NCI-H526 (cell line): ENCODE data around the gene IGDCC3.
"Not testable (repeated sequence)": the region's sequence is repeated elsewhere in the genome, so short reads cannot be mapped to it uniquely, and the experiment has no call there.

Source experiments
- DNase-seq, 2 experiments: peaks; one replicate each; lab custom pipeline; 2025; lab: John Stamatoyannopoulos, UW

IGDCC3 gene

DNA sequence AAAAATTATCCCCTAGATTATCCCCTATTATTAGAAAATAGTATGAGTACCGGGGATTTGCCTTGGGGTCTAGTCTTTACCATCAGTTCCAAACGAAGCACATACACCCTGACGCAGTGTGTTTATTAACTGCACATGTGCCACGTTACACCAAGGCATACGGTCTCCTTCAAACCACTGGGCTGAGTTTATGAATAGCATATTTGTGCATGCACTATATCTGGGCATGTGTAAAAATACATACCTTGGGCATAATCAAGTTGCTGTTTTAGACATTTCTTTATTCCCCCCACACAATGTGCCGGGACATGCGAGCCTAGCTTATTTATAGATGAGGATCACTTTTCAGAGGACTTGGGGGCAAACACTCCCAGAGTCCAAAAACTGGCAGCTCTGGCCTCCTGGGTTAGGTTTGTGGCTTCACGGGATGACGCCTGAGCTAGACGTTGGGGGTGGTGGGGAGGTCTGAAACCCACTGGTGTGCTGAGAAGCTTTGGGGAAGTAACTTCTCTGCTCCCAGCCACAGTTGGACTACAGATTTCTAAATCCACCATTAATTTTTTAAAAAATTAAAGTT, 28.7 kb upstream of the IGDCC3 start:
- DNase-seq: no peak

DNA sequence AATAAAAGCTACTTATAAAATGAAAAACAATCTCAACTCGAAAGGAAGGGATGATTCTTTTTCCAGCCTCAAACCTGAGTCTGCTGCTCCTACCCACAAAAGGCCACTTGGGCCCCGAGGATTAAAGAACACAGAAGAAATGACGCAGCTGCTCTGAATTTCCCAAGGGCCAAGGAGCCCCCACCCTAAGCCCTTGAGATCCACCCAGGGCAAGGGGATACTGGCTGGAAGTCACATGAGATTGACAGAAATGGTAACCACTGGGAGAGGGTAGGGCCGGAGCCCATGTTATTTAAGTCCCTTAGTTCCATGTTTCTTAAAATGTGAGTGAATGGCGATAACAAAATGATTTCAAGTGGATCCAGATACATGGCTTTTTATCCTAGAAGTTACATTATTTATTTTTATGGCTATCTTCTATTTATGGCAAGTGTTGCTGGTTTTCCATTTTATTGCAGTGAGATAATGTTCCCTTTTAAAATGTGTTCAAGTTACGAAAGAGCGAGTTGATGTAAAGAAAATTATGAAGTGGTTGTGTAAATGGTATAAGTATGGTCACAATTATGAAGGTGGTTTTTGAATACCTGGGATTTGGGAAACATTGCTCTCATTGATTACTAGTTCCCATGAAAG, 28.1 kb upstream of the IGDCC3 start:
- DNase-seq: no peak

DNA sequence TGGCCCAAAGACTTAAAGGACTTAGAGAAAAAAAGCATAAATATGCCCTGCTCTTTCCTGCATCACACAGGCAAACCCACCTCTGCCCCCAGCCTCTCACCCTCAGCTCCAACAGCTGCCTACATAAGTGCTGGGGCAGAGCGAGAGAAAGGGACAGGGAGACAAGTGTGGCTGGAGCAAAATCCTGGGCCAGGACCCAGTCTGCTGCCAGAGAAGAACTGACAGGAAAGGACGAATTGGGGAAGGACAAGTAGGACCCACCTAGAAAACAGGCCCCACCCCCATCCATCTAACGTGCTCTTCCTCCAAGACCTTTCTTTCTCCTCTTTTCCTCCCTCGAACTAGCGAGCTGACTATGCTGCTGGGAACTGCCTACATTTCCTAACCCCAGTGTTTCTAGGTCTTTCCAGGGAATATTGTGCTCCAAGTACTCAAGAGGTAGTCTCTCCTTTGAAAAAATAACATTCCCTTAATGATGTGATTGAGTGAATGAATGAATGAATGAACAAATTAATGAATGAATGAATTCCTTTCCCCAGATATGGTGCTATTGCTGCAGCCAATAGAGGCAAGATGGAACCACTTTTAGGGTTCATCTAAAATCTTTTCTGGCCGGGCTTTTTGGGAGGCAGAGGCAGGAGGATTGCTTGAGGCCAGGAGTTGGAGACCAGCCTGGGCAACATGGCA, 26.5 kb upstream of the IGDCC3 start:
- no peak for DNase-seq

DNA sequence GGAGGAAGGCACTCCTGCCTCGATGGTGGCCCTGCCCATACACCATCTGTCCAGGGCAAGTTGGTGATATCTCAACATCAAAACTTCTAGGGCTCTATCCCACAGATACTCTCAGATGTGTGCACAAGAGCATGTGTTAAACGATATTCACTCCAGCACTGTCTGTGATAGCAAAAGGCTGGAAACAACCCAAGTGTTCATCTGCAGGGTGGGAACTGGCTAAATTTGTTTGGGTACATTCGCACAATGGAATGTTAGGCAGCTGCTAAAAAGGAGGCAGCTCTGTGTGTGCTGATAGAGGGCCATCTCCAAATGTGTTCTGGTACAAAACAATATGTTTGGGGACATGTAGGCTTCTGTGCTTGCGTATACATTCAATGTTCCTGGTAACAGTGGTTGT, 25.2 kb upstream of the IGDCC3 start:
- DNase-seq: no peak

DNA sequence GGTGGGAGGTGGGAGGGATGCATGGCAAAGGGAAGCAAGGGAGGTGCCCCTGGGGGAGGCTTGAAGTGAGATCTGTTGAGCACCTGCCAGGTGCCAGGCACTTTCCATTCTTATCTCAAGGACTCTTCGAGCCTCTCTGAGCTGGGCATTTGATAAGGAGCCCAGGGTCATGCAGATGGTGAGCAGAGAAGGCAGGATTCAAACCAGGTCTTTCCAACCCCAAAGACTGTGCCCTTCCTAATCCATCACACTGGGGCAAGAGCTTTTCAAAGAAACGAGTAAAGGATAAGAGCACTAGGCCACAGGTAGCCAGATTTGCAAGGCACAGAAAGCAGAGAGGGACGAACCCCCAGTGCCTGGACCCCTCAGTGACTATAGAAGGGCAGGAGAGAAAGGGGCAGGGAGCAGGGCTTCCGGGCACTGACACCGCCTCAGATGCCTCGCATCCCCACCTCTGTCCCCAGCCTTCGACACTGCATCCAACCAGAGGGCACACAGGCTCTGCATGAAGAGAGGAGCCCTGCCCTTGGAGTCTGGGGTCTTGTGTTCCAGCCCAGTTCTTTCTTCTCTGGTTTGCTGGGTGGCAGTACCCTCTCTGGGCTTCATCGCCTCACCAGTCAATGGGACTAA, 23.9 kb upstream of the IGDCC3 start:
- no peak for DNase-seq

DNA sequence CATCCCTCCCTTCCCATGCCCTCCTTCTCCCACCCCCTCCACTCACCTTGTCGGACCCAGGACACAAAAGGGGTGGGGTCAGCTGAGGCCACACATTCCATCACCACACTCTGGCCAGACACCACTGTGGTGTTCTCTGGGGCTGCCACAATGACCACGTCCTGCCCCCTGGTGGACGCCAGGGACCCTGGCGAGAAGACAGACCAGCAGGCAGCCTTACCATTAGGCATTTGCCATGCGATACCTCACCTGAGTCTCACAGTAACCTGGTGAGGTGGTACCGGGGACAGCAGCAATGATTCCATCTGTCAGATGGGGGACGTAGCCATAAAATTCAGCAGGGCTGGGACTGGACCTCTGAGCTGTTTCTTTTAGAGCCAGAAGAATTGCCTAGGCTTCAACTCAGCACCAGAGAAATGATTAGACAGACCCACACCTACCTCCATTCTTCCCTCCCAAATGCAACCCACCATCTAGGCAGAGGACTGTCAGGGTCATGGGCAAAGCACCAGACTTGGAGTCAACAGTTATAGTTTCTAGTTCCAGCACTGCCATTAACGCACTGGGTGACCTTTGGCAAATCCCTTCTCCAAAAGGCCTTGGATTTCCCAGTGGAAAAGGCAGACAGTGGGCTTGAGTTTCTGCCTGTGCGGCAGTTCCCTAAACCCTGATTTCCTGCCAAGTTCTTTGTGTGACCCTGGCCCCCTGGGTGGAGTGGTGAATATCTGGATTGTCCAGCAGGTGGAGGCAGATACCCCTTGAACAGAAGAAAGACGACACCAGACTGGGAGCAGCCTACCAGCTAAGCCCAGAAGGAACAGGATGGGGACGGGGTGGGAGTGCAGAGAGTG, 23.2 kb upstream of the IGDCC3 start:
- DNase-seq: peak; percentile 57 to 85

DNA sequence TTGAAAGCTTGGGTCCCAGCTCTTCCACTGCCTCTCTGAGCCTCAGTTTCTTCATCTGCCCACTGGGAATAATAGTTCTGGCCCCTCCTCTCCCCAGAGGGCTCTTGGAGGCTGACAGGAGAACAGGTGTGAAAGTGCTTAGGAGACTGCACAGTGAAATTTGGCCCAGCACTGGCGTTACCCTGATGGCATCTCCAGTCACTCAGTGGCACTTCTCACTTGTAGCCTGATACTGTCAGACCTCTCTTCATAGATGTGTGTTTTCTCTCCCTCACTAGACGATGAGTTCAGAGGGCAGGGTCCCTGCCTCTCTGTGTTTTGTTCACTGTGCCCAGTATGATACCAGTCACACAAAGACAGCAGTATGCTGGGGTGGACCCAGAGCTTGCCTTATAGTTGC, 22.2 kb upstream of the IGDCC3 start:
- DNase-seq: no peak

DNA sequence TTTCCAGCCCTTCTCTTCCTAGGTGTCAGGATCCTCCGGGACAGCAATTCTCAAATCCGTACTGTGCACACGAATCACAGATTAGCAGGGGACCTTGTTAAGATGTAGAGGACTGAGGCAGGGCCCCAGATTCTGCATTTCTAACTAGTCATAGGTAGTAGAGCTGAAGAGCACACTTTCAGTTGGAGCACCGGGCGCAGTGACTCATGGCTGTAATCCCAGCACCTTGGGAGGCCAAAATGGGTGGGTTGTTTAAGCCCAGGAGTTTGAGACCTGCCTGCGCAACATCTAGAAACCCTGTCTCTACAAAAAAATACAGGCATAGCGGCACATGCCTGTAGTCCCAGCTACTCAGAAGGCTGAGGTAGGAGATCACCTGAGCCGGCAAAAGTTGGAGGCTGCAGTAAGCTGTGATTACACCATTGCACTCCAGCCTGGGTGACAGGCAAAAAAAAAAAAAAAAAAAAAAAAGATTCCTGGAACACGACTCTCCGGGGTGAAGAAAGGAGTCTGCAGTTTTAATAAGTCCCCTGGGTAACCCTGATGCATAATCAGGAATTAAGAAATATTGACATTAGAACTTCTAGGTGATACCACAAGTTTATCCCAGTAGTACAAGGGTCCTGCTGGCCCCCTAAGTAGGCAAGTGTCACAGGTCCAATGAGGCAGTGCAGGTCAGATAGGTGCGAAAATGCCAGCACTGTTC, 21.4 kb upstream of the IGDCC3 start:
- no peak for DNase-seq

DNA sequence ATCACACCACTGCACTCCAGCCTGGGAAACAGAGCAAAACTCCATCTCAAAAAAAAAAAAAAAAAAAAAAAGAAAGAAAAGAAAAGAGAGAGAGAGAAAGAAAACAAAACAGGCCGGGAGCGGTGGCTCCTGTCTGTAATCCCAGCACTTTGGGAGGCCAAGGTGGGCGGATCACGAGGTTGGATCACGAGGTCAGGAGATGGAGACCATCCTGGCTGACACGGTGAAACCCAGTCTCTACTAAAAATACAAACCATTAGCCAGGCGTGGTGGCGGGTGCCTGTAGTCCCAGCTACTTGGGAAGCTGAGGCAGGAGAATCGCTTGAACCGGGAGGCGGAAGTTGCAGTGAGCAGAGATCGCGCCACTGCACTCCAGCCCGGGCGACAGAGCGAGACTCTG, 20.7 kb upstream of the IGDCC3 start:
- DNase-seq: not testable (repeated sequence)

DNA sequence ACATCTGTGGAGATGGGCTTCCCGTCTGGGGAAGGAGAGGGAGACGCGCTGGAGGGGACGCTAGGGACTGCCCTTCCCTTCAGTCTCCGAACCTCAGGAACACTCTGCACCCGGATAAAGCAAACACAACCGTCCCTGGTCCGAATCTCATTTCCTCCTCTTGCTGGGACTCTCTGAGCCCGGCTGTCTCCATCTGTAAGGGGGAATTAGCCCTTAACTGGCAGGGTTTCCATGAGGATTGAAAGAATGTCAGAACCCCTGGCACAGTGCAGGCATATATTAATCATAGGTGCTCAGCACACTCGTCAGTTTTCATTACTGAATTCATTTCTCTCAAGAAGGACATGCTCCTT, 19.1 kb upstream of the IGDCC3 start:
- no peak for DNase-seq

DNA sequence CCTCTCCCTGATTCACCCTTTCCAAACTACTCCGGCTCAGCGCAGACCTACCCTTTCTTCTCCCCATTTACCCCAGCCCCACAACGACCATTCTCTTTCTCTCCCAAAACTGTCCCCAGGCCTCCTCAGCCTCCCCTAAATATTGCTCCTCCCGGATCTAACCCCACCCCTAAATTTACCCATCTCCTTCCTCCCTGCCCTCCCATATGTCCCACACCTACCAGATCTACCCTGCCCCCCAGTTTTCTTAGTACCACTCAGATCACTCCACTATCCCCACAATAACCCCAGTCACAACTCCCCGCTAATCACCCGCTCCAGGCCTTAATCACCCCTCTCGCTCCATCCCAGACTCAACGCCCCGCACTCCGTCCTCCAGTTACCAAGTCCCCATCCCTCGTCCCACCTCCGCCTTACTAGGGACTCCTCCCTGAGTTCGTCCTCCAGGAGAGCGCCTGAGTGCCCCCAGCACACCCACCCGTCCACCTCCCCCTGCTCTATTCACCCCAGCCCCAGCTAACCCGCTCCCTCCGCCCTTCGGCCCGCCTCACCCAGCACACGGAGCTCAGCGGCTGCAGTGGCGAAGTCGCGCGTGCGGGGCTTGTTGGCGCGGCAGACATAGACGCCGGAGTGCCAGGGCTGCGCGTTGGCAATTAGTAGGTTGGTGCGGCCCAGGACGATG, 18.6 kb upstream of the IGDCC3 start:
- no peak for DNase-seq

DNA sequence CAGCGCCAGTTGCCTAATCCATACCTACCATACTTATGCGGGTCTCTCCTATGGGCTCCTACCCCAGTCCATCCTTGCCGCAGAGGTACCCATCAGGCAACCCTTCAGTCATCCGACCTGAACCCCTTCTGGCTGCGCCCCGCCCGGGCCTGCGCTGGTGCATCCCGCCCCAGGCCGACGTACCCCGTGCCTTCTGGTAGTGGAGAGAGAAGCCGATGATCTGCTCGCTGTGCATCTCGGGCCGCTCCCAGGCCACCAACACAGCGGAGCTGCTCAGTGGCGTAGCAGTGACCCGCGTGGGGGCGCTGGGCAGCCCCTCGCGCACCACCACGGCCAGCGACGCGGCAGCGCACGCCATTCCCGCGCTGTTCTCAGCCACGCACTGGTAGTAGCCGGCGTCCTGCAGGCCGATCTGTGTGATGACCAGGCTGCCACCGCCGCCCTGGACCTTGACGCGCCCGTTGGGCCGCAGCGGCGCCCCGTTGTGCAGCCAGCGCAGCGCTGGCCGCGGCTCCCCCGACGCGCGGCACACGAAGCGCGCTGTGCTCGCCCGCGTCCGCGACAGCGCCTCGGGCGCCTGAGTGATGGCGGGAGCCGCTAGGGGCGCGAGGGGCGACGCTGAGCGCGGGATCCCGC, 17.9 kb upstream of the IGDCC3 start:
- DNase-seq: no peak

DNA sequence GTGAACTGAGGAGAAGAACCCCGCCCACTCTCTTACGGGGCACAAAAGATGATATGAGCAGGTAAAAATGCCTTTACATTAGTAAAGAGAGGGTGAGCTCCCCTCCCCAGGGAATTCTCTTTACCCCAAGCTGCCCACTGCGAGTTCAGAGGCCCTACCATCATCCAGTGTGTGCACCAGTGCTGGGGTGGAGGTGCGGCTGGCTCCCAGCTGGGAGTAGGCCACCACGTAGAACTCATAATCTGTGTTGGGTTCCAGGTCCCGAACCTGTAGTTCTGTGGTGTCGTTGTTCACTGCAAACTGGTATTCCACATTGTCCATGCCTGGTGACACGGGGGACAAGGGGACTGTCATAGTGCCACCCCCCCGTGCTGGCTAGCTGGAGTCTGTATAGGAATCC, 17.1 kb upstream of the IGDCC3 start:
- DNase-seq: no peak

DNA sequence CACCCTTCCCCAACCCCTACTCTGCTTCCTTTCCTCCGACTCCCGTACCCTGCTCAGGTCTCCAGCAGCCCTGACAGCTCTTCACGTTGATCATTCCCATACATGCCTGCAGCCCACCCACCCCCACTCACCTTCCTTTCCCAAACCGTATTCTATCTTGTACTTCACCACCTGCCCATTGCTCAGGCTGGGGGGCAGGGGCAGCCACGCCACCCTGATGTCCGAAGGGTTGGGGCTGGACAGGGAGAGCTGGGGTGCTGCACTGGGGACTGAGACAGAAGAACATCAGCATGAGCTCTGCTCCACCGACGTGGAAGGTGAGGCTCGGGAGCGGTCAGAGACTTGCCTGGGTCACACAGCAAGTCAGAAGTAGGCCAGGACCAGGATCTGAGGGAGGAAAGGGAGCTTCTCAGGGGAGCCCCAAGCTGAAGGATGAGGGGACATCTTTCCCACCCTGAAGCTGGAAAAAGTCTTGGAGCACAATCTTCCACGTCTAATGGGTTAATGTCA, 16.5 kb upstream of the IGDCC3 start:
- DNase-seq: no peak

DNA sequence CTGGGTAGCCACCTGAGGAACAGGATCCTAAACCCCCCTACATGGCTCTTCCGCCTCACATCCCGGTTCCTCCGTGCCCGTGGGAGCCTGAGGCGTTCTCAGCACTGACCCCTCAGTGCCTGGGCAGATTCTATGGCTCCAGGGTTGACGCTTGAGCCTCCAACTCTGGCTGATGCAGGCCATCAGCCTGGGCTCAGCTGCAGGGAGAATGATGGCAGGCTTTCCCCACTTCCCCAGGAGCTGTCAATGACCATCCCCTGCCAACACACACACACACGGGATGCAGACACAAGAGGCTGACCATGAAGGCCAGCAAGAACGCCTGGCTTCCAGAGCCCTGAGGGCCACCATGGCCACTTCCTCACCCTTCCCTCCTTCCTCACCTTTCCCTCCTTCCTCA, 15.8 kb upstream of the IGDCC3 start:
- no peak for DNase-seq

DNA sequence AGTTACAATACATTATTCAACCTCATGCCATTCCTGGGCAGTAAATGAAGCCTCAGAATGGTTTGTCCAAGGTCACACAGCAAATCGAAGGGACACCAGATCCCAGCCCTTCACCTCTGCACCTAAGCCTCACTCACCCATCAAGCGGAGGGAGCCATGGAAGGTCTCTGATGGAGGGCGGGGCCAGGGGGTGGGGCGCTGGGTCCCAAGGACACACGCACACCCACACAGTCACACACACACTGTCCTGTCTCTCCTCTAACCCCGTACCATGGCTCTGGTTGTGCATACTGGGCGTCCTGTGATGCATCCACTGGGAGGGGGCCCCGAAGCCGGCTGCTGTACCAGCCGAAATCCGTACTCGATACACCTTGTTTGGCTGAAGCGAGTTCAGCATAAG, 15.3 kb upstream of the IGDCC3 start:
- no peak for DNase-seq

DNA sequence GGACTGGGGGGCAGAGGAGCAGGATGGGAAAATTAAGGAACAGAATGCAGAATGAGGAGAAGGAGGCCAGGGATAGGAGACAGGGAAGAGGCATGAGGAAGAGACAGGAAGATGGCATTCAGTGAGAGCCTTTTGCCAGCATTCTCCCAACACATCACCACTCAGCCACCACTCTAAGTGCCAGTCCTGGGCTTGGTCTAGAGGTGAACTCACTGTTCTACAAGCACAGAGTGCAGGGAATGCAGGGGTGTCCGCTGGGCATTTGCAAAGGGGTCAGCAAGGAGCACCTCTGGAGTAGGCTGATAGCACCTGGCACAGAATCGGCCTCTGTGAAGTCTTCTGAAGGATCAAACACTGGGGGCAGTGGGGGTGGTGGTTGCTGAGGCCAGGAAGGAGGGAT, 14.6 kb upstream of the IGDCC3 start:
- DNase-seq: no peak

DNA sequence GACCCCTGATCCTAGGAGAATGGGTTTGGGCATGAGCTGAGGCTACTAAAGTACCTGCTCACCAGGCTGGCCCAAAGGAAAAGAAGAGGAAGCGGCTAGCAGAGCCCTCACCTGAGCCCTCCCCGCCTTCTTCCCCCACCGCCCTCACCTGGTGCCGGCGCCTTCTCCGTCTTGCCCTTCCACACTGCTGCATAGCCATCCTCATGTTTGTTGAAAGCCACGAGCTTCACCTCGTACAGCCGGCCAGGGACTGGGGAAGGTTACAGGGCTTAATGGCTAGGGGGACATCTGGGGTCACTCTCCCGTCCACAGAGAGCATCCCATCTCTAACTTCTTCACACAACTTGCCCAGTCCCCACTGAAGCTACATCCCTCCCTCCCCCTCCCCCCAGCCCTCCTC, 13.9 kb upstream of the IGDCC3 start:
- peak in 1 of 2 experiments; percentile 54 for DNase-seq

DNA sequence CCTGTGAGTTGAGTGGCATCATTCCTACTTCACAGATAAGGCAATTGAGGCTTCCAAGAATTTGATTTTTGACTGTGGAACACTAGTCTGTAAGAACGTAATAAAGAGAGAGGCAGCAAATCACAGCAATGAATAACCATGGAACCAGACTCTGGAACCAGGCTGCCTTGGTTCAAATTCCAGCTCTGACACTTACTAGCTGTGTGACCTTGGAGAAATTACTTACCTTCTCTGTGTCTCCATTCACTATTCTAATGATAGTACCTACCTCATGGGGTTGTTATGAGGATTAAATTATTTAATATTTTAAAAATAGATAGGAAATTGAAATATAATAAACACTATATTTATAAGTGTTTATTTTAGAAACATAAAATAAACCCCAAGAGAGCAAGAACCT, 12.6 kb upstream of the IGDCC3 start:
- DNase-seq: no peak

DNA sequence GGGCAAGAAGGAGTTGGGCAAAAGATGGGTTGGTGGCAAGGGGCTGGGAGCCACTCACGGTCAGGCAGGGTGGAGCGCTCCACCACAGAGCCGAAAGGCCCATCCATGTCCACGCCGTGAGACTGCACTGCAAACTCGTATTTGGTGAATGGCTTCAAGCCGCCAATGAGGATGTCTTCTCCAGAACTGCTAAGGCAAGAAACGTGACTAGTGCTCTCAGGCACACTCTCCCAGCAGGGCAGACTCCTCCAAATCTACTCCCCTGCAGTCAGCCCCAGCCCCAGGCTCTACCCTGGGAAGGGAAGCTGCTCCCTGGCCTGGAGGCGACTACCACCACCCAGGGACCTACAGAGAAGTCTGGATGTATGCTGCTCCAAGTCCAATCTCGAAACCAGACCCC, 11.4 kb upstream of the IGDCC3 start:
- no peak for DNase-seq
